Neuronal stem cell (in vitro differentiated cells): Measurements from ENCODE around the gene GZF1.
A peak's percentile ranks its signal among the peaks of the same experiment; 100 is the strongest.
"Not testable (repeated sequence)": the region's sequence is repeated elsewhere in the genome, so short reads cannot be mapped to it uniquely, and the experiment has no call there.

Source experiments
- DNase-seq: peaks from one replicate; pipeline ENCODE4 v3.0.0-alpha.2; 2013; ENCODE audit warnings: low spot score
- H2AFZ ChIP-seq: one replicate; pipeline ENCODE4 v1.6.1; 2013; ENCODE audit warnings: mild to moderate bottlenecking, low read length, inconsistent platforms
- H2AK5ac ChIP-seq: 2 replicates; pipeline ENCODE4 v1.6.1; 2013; ENCODE audit warnings: low read depth, mild to moderate bottlenecking, inconsistent platforms, low read length, moderate library complexity, mixed read lengths
- H2BK120ac ChIP-seq: 2 replicates; pipeline ENCODE4 v1.6.1; 2013; ENCODE audit warnings: low read depth, mild to moderate bottlenecking, inconsistent platforms, low read length, moderate library complexity, mixed read lengths
- H2BK12ac ChIP-seq: one replicate; pipeline ENCODE4 v1.6.1; 2013; ENCODE audit warnings: low read length, inconsistent platforms
- H2BK15ac ChIP-seq: 2 replicates; pipeline ENCODE4 v1.6.1; 2013; ENCODE audit warnings: mild to moderate bottlenecking, low read length, inconsistent platforms, mixed read lengths
- H2BK5ac ChIP-seq: one replicate; pipeline ENCODE4 v1.6.1; 2013; ENCODE audit warnings: inconsistent platforms, mild to moderate bottlenecking, low read length, moderate library complexity
- H3K14ac ChIP-seq: one replicate; pipeline ENCODE4 v1.6.1; 2013; ENCODE audit warnings: low read length, inconsistent platforms
- H3K18ac ChIP-seq: 2 replicates; pipeline ENCODE4 v1.6.1; 2013; ENCODE audit warnings: low read length, inconsistent platforms
- H3K23ac ChIP-seq: 2 replicates; pipeline ENCODE4 v1.6.1; 2013; ENCODE audit warnings: low read depth, mild to moderate bottlenecking, mixed read lengths, low read length, inconsistent platforms; ENCODE audit not compliant: poor library complexity
- H3K27ac ChIP-seq: replicated peaks from 3 replicates; pipeline ENCODE4 v1.5.1; 2013; ENCODE audit warnings: low read length, inconsistent platforms
- H3K27me3 ChIP-seq, 3 experiments: 2 replicates each; pipeline ENCODE4 v1.6.1; 2013; ENCODE audit warnings: low read length in 3 of 3, mild to moderate bottlenecking in 2 of 3, inconsistent platforms in 1 of 3, low read depth in 1 of 3, mixed read lengths in 1 of 3, moderate library complexity in 1 of 3; ENCODE audit not compliant: control insufficient read depth in 3 of 3, insufficient read depth in 3 of 3
- H3K36me3 ChIP-seq, 2 donors: replicated peaks in 1 of 2; 2 replicates each; pipeline ENCODE4 v1.6.1; 2013; ENCODE audit warnings: low read length in 2 of 2; ENCODE audit not compliant: control insufficient read depth in 2 of 2, insufficient read depth in 2 of 2
- H3K4ac ChIP-seq: 2 replicates; pipeline ENCODE4 v1.6.1; 2013; ENCODE audit warnings: inconsistent platforms, mild to moderate bottlenecking, low read length, moderate library complexity
- H3K4me1 ChIP-seq, 2 donors: 1 replicate in 1 of 2; 2 replicates in 1 of 2; pipeline ENCODE4 v1.6.1; 2013; ENCODE audit warnings: low read length in 2 of 2, low read depth in 1 of 2; ENCODE audit not compliant: control insufficient read depth in 2 of 2, insufficient read depth in 1 of 2
- H3K4me2 ChIP-seq: one replicate; pipeline ENCODE4 v1.6.1; 2013; ENCODE audit warnings: mild to moderate bottlenecking, low read length, inconsistent platforms; ENCODE audit not compliant: insufficient read depth, poor library complexity, severe bottlenecking
- H3K4me3 ChIP-seq, 2 donors: 2 replicates each; pipeline ENCODE4 v1.5.1; 2013; ENCODE audit warnings: low read length in 2 of 2, mild to moderate bottlenecking in 2 of 2, inconsistent platforms in 1 of 2, moderate library complexity in 1 of 2
- H3K79me1 ChIP-seq: one replicate; pipeline ENCODE4 v1.6.1; 2013; ENCODE audit warnings: low read depth, mild to moderate bottlenecking, inconsistent platforms, low read length, moderate library complexity
- H3K9ac ChIP-seq: one replicate; pipeline ENCODE4 v1.6.1; 2013; ENCODE audit warnings: mild to moderate bottlenecking, low read depth, low read length, inconsistent platforms; ENCODE audit not compliant: poor library complexity
- H3K9me3 ChIP-seq, 2 donors: replicated peaks in 1 of 2; 2 replicates each; pipeline versions ENCODE3 to v1.6.1; 2013; ENCODE audit warnings: low read length in 2 of 2, mild to moderate bottlenecking in 2 of 2, inconsistent platforms in 1 of 2, low read depth in 1 of 2, mixed read lengths in 1 of 2, moderate library complexity in 1 of 2; ENCODE audit not compliant: control insufficient read depth in 2 of 2, insufficient read depth in 1 of 2
- H4K8ac ChIP-seq: one replicate; pipeline ENCODE4 v1.6.1; 2013; ENCODE audit warnings: low read depth, mild to moderate bottlenecking, inconsistent platforms, low read length, moderate library complexity
- H4K91ac ChIP-seq: one replicate; pipeline ENCODE4 v1.6.1; 2013; ENCODE audit warnings: low read length, low read depth, mild to moderate bottlenecking, inconsistent platforms; ENCODE audit not compliant: poor library complexity
- WGBS, 2 donors: extraction: QIAGEN DNeasy Blood & Tissue Kit; methylation state at CpG; one replicate each; pipeline ENCODE4 v1.1.7; 2013; ENCODE audit warnings: missing lambda C conversion rate in 2 of 2, mixed read lengths in 1 of 2; ENCODE audit not compliant: insufficient read length in 2 of 2, insufficient replicate concordance in 1 of 2; ENCODE audit errors: extremely low coverage in 2 of 2; 5-methylcytosine and 5-hydroxymethylcytosine counted together

Gene GZF1

DNA sequence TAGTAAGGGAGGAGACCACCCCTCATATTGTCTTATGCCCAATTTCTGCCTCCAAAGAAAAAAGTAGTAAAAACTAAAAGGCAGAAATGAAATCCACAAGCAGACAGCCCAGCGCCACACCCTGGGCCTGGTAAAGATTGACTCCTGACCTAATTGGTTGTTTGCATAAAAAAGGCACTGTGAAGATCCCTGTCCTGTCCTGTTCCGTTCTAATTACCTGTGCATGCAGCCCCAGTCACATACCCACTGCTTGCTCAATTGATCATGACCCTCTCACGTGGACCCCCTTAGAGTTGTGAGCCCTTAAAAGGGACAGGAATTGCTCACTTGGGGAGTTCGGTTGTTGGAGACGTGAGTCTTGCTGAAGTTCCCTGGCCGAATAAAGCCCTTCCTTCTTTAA is 13.5 kb upstream of the GZF1 start:
- H3K18ac ChIP-seq, DNase-seq, H2BK12ac ChIP-seq, H3K9me3 ChIP-seq, H3K4ac ChIP-seq, H4K91ac ChIP-seq, H3K79me1 ChIP-seq, H3K4me2 ChIP-seq, H3K23ac ChIP-seq, H3K14ac ChIP-seq, H3K9ac ChIP-seq, H3K36me3 ChIP-seq, H4K8ac ChIP-seq, H2BK120ac ChIP-seq, H2AK5ac ChIP-seq, H3K27ac ChIP-seq, H3K27me3 ChIP-seq, H2AFZ ChIP-seq, H2BK5ac ChIP-seq, H3K4me1 ChIP-seq, H2BK15ac ChIP-seq, H3K4me3 ChIP-seq: not testable (repeated sequence)
- no CpG with 5 or more reads among the region's 6 CpGs for WGBS, 2 donors

DNA sequence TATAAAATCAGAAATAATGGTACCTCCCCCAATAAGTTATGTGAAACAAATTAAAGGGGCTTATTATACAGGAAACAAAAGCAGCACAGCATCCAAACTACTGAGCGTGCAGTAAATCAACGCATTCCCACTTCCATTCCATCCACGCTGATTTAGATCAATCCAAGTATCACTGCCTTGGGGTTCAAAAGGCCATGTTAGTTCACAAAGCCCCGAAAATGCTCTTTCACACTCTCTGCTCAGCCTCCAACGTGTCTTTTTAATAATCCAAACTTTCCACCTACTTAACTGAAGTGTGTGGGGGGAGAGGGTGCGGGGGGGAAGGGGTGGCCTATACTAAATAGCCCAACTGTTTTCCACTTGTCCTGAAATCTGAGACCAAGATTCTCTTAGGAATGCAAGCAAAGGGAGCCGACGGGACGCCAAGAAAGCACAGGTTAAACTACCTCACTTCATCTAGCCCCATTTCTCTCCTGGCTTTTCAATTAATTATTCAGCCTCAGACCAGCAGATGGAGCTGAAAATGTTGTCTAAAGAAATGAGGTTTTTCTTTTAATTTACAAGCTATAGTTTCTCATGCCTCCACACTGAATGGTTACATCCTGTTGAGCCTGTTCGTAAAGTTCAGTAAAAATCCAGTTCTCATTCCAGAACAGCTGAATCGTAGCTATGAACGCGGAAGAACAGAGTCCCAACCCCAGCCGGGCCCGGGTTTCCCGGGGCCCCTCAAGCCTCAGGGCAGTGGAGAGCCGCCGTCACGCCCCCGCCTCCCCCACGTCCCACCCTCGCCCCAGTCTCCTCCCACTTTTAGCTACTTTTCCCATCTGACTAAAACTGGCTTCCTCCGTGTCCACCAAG is 12.4 kb upstream of the GZF1 start:
- peak overlapping the region; percentile 96 for H2AFZ ChIP-seq

DNA sequence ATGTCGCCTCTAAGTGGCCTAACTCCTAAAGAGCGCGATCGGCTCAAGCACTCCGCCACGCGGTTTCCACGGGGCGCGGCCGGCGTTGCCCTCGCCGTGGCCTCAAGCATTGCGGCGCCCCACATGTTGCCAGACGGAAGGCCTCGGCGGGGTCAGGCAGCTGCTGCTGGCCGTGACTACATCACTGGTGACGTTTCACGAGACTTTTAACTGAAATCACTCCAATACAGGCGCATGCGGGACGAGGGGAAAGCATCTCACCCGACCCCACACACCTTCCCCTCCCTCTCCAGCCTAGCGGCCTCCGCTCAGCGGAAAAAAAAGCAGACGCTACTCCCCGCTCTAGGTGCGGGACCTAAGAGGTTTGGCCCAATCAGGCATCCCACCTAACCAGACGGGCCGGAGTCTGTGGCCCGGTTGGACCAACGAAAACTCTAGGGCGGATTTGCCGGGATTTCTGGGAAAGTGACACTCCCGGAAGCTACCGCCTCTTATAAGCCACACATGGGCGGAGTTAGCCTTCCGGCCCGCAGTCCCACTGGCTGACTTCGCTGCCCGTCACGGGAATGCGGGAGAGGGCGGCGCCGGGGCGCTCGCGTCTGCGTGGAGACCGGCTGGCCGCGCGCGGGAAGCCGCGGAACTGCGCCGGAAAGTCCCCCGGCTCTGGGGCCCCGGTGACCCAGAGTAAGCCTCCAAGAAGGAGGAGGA is 11.6 kb upstream of the GZF1 start, which contains the start of gene NXT1:
Gene NXT1 (plus strand): TSS at position 596 of the 708 bp plus-strand sequence. CDS start 3,251 bp downstream, outside the sequence.
- Histone ChIP-seq H4K91ac (peak within 1 kb of the TSS; percentile 58), H2BK12ac (peak within 1 kb of the TSS; percentile 35), H2BK5ac (peak within 1 kb of the TSS; percentile 89), H3K9ac (peak within 1 kb of the TSS; percentile 97), H3K4me2 (peak within 1 kb of the TSS; percentile 87), H4K8ac (no peak within 1 kb of the TSS), H3K4me3 (peak within 1 kb of the TSS; percentile 75 to 96), H3K36me3 (peaks cover 14 to 27% of the 10 kb centered on the region in 2 donors), H3K4ac (peak within 1 kb of the TSS; percentile 79), H2AK5ac (peak within 1 kb of the TSS; percentile 43), H3K27ac (peak within 1 kb of the TSS; percentile 94), H3K18ac (peak within 1 kb of the TSS; percentile 98), H3K9me3 (no peaks in the 10 kb centered on the region), H3K27me3 (no peaks in the 10 kb centered on the region), H3K23ac (peak within 1 kb of the TSS; percentile 76), H2BK120ac (peak within 1 kb of the TSS; percentile 75), H3K79me1 (peaks cover 7% of the 10 kb centered on the region), H2BK15ac (peak within 1 kb of the TSS; percentile 42), H3K14ac (peak within 1 kb of the TSS; percentile 60), H3K4me1 (peaks cover 5% of the 10 kb centered on the region in 2 donors), H2AFZ (peak within 1 kb of the TSS; percentile 96)
- DNase-seq, result peak; percentile 96
- no CpG with 5 or more reads among the region's 65 CpGs for WGBS, 2 donors

More for the DNA sequence above, 12.4 kb upstream of the GZF1 start:
- H3K27me3 ChIP-seq, result no peaks in the 10 kb centered on the region
- H3K79me1 ChIP-seq, result peaks cover 7% of the 10 kb centered on the region
- peak overlapping the region; percentile 87 for H3K4me2 ChIP-seq
- no peaks in the 10 kb centered on the region for H3K9me3 ChIP-seq
- peak overlapping the region; percentile 84 for H2BK5ac ChIP-seq
- peak overlapping the region; percentile 75 for H2BK120ac ChIP-seq
- peak overlapping the region; percentile 28 for H3K14ac ChIP-seq
- peak overlapping the region; percentile 43 for H2AK5ac ChIP-seq
- H3K36me3 ChIP-seq, result peaks cover 7 to 20% of the 10 kb centered on the region in 2 donors
- peak overlapping the region; percentile 76 for H3K23ac ChIP-seq
- H3K4ac ChIP-seq, result peak overlapping the region; percentile 79
- peaks cover 5% of the 10 kb centered on the region in 2 donors for H3K4me1 ChIP-seq
- WGBS, 2 donors, result no CpG with 5 or more reads among the region's 23 CpGs
- H3K27ac ChIP-seq, result peak overlapping the region; percentile 94
- H3K18ac ChIP-seq, result peak overlapping the region; percentile 98
- H4K91ac ChIP-seq, result no peak overlapping the region
- DNase-seq, result no peak
- peak overlapping the region; percentile 75 to 89 for H3K4me3 ChIP-seq
- no peak overlapping the region for H2BK12ac ChIP-seq
- no peak overlapping the region for H4K8ac ChIP-seq
- H3K9ac ChIP-seq, result peak overlapping the region; percentile 96
- peak overlapping the region; percentile 42 for H2BK15ac ChIP-seq
